Measurements from ENCODE around the gene ELMO1. TPM values are rescaled to one million over a fixed set of nuclear protein-coding genes. Genes with fewer than 3 reads are reported as not detected.

ELMO1 gene
- total RNA-seq, 1 experiment from 2014 or later = not detected

- Histone ChIP-seq H3K4me3 (ENCODE audit: low read length) (no peak overlapping the region), H3K9me3 (ENCODE audit: low read length) (no peaks in the 10 kb centered on the region), H4K20me1 (ENCODE audit: low read length) (no peaks in the 10 kb centered on the region), H3K4me1 (ENCODE audit: insufficient read depth, low read length) (no peaks in the 10 kb centered on the region), H3K27ac (ENCODE audit: low read length) (no peak overlapping the region), H3K27me3 (ENCODE audit: low read length) (0 out of 2 replicates have a peak, but pooled peaks cover 13% of the 10 kb centered on the region), H3K4me2 (ENCODE audit: low read length) (no peak overlapping the region), H3K9ac (ENCODE audit: low read length) (no peak overlapping the region), H2AFZ (ENCODE audit: low read length) (0 out of 2 replicates have a peak overlapping the region, but pooled peaks have one; percentile 34), H3K36me3 (ENCODE audit: low read depth, low read length) (no peaks in the 10 kb centered on the region), H3K9me2 (replicated peaks; ENCODE audit: low read length) (no peaks in the 10 kb centered on the region), H3K79me2 (ENCODE audit: low read length) (no peaks in the 10 kb centered on the region), H3F3A (ENCODE audit: low read length, unreplicated experiment) (no peaks in the 10 kb centered on the region)
- ATAC-seq (peak; percentile 99), DNase-seq (peak; percentile 70)
- ChIA-PET POLR2A (ENCODE audit: unreplicated experiment) (interaction anchor here (0.6 kb wide), 1 partner anchor 431 kb away, joined by 3 read pairs; no protein-coding TSS in a partner anchor), CTCF (interaction anchor here (0.6 to 1.4 kb wide), 3 partner anchors 215 to 232 kb away, joined by 3 to 38 read pairs (median 7); no protein-coding TSS in a partner anchor)
- TF ChIP-seq CTCF (conservative IDR thresholded peaks at IDR 0.05; ENCODE audit: low read depth, low read length) (peak; percentile 82), EZH2phosphoT487 (IDR thresholded peaks at IDR 0.05; ENCODE audit: borderline replicate concordance, low read length) (no peak)
- intact Hi-C loops (cut with micrococcal nuclease) = loop anchor here (1.0 kb wide), 5 partner anchors 58 to 526 kb away; no protein-coding TSS in a partner anchor
- no TSS peak for BruUV-seq (replicated peaks)
Observed at GRCh38 chr7:36967387-36967786, 481.3 kb downstream of the ELMO1 start.

DNA sequence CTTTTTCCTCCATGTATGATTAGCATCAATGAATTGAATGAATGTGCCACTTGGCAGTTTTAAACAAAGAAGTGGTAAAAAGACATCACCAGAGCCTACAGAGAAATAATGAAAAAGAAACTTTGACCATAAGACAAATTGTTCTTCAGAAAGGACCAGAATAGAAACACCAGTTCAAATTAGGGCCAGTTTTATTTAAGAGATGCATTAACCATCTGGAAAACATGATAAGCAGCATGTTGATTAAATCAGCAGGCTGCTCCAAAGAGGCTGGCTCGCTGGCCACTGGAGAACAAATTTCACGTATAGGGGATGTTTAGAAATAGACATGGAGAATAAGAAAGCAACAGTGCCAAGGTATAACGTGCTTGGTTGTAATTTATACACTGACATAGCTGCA, 482.0 kb downstream of the ELMO1 start:
- DNase-seq = no peak
- H3K4me2 ChIP-seq (ENCODE audit: low read length) = no peak overlapping the region
- intact Hi-C loops (cut with micrococcal nuclease) = loop anchor here (1.0 kb wide), 5 partner anchors 59 to 525 kb away; no protein-coding TSS in a partner anchor
- TF ChIP-seq EZH2phosphoT487 (IDR thresholded peaks at IDR 0.05; ENCODE audit: borderline replicate concordance, low read length) = no peak
- no peak for TF ChIP-seq CTCF (conservative IDR thresholded peaks at IDR 0.05; ENCODE audit: low read depth, low read length)
- TF ChIP-seq EZH2 (IDR thresholded peaks at IDR 0.05; ENCODE audit: low read length, unreplicated experiment) = no peak
- no peak overlapping the region for H3K4me3 ChIP-seq (ENCODE audit: low read length)
- 0 out of 2 replicates have a peak, but pooled peaks cover 13% of the 10 kb centered on the region for H3K27me3 ChIP-seq (ENCODE audit: low read length)
- ChIA-PET POLR2A (ENCODE audit: unreplicated experiment) (no interaction called here), CTCF (interaction anchor here (1.1 to 1.4 kb wide), 2 partner anchors 215 to 232 kb away, joined by 7 to 38 read pairs; no protein-coding TSS in a partner anchor)
- no peaks in the 10 kb centered on the region for H3K36me3 ChIP-seq (ENCODE audit: low read depth, low read length)
- H3K9ac ChIP-seq (ENCODE audit: low read length) = no peak overlapping the region
- ATAC-seq = no peak
- no peak overlapping the region for H3K27ac ChIP-seq (ENCODE audit: low read length)
- no peaks in the 10 kb centered on the region for H4K20me1 ChIP-seq (ENCODE audit: low read length)
- H3K79me2 ChIP-seq (ENCODE audit: low read length) = no peaks in the 10 kb centered on the region
- H3K9me2 ChIP-seq (replicated peaks; ENCODE audit: low read length) = no peaks in the 10 kb centered on the region
- no TSS peak for BruUV-seq (replicated peaks)
- H3K9me3 ChIP-seq (ENCODE audit: low read length) = no peaks in the 10 kb centered on the region
- H3F3A ChIP-seq (ENCODE audit: low read length, unreplicated experiment) = no peaks in the 10 kb centered on the region
- H2AFZ ChIP-seq (ENCODE audit: low read length) = no peak overlapping the region
- no peaks in the 10 kb centered on the region for H3K4me1 ChIP-seq (ENCODE audit: insufficient read depth, low read length)

- BruUV-seq (replicated peaks) = no TSS peak
- intact Hi-C loops (cut with micrococcal nuclease) = no loop called here
- H4K20me1 ChIP-seq (ENCODE audit: low read length) = no peaks in the 10 kb centered on the region
- TF ChIP-seq CTCF (conservative IDR thresholded peaks at IDR 0.05; ENCODE audit: low read depth, low read length) = no peak
- no peak for TF ChIP-seq EZH2 (IDR thresholded peaks at IDR 0.05; ENCODE audit: low read length, unreplicated experiment)
- no peak for TF ChIP-seq EZH2phosphoT487 (IDR thresholded peaks at IDR 0.05; ENCODE audit: borderline replicate concordance, low read length)
- H3K79me2 ChIP-seq (ENCODE audit: low read length) = no peaks in the 10 kb centered on the region
- ChIA-PET POLR2A (ENCODE audit: unreplicated experiment) (no interaction called here), CTCF (no interaction called here)
- H3K9me2 ChIP-seq (replicated peaks; ENCODE audit: low read length) = no peaks in the 10 kb centered on the region
- DNase-seq (no peak), ATAC-seq (no peak)
- no peak overlapping the region for H3K27ac ChIP-seq (ENCODE audit: low read length)
- no peak overlapping the region for H3K4me3 ChIP-seq (ENCODE audit: low read length)
- H3K4me1 ChIP-seq (ENCODE audit: insufficient read depth, low read length) = no peaks in the 10 kb centered on the region
- H3K27me3 ChIP-seq (ENCODE audit: low read length) = 0 out of 2 replicates have a peak, but pooled peaks cover 14% of the 10 kb centered on the region
- H2AFZ ChIP-seq (ENCODE audit: low read length) = no peak overlapping the region
- no peaks in the 10 kb centered on the region for H3K36me3 ChIP-seq (ENCODE audit: low read depth, low read length)
- H3K4me2 ChIP-seq (ENCODE audit: low read length) = no peak overlapping the region
- H3K9ac ChIP-seq (ENCODE audit: low read length) = no peak overlapping the region
- no peaks in the 10 kb centered on the region for H3F3A ChIP-seq (ENCODE audit: low read length, unreplicated experiment)
- H3K9me3 ChIP-seq (ENCODE audit: low read length) = no peaks in the 10 kb centered on the region
Observed at GRCh38 chr7:36966039-36966438, 482.6 kb downstream of the ELMO1 start.
